Measurements from ENCODE around the gene CPSF2. TPM values are rescaled to one million over a fixed set of nuclear protein-coding genes. Genes with fewer than 3 reads are reported as not detected.

Gene CPSF2
- total and polyA plus RNA-seq, 4 donors, result 5.0 to 42.4 (median 22.4) TPM

DNA sequence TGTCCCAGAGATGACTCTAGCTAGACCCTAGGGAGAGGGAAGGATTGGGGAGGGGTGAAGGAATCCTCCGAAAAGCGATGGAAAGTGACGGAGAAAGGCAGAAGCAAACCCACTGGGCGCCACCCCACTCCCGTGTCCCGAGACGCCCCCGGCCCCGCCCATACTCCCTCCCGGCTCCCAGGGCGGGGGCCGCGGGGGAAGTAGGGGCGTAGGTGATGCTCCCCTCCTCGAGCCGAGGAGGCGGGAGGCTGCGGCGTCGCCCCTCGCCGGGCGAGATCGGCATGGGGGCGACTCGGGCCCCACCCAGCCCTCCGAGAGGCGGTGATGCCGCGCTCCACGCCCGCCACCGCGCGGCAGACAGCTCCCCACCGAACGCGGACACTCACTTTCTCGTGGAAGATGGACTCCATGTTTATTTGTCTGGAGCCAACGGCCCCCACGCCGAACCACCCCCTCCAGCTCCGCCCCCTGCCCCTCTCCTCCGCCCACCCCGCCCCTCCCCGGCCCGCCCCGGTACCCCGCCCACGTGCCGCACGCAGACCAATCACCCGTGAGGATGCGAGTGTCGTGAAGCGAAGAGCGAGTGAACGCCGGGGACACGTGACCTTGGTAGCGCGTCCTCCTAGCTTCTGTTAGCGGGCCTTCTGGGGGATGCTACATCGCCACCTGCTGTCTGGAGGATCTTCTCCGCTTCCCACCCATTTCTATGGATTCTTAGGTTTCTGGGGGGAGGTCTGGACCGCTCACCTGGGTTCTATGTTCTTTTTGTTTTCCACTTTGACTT is 15.4 kb upstream of the CPSF2 start, which contains the start of gene ATXN3:
Gene ATXN3, minus strand, starts transcription at position 440 of the 784 bp plus-strand sequence. Its CDS starts 30 bp downstream, at position 410.
- peak within 1 kb of the TSS; percentile 87 to 98 for H3K4me3 ChIP-seq (ENCODE audit: low read length in 2 of 2)
- H3K27ac ChIP-seq (ENCODE audit: low read depth in 1 of 2, low read length in 2 of 2), result peak within 1 kb of the TSS in 1 of 2 donors; percentile 99
- no peaks in the 10 kb centered on the region for H3K36me3 ChIP-seq (ENCODE audit: control insufficient read depth in 1 of 2, insufficient read depth in 2 of 2, low read length in 1 of 2)
- peak; percentile 97 for ATAC-seq (ENCODE audit: low FRiP score)
- H3K27me3 ChIP-seq (ENCODE audit: control insufficient read depth in 1 of 2, insufficient read depth in 2 of 2, low read length in 1 of 2), result no peaks in the 10 kb centered on the region
- WGBS, 2 donors, result 1% methylated on average over 43 to 66 of the region's 66 CpGs
- DNase-seq, result peak; percentile 98 to 99
- peaks cover 0 to 2% of the 10 kb centered on the region in 2 donors for H3K4me1 ChIP-seq (ENCODE audit: control insufficient read depth in 1 of 2, insufficient read depth in 2 of 2, low read length in 2 of 2)
- intact Hi-C loops (cut with DNase I), result no loop called here
- no peaks in the 10 kb centered on the region for H3K9me3 ChIP-seq (ENCODE audit: control insufficient read depth, low read length)

GRCh38 chr14:92108345-92109254 is 13.2 kb upstream of the CPSF2 start:
- Histone ChIP-seq H3K36me3 (ENCODE audit: control insufficient read depth in 1 of 2, insufficient read depth in 2 of 2, low read length in 1 of 2) (no peaks in the 10 kb centered on the region), H3K9me3 (ENCODE audit: control insufficient read depth, low read length) (no peaks in the 10 kb centered on the region), H3K27ac (ENCODE audit: low read depth in 1 of 2, low read length in 2 of 2) (no peak overlapping the region), H3K4me3 (ENCODE audit: low read length in 2 of 2) (no peak overlapping the region), H3K4me1 (ENCODE audit: control insufficient read depth in 1 of 2, insufficient read depth in 2 of 2, low read length in 2 of 2) (peaks cover 0 to 4% of the 10 kb centered on the region in 2 donors), H3K27me3 (ENCODE audit: control insufficient read depth in 1 of 2, insufficient read depth in 2 of 2, low read length in 1 of 2) (no peaks in the 10 kb centered on the region)
- WGBS, 2 donors, result 18 to 19% methylated on average over 11 of the region's 11 CpGs
- ATAC-seq (ENCODE audit: low FRiP score) (no peak), DNase-seq (no peak)
- intact Hi-C loops (cut with DNase I), result no loop called here

DNA sequence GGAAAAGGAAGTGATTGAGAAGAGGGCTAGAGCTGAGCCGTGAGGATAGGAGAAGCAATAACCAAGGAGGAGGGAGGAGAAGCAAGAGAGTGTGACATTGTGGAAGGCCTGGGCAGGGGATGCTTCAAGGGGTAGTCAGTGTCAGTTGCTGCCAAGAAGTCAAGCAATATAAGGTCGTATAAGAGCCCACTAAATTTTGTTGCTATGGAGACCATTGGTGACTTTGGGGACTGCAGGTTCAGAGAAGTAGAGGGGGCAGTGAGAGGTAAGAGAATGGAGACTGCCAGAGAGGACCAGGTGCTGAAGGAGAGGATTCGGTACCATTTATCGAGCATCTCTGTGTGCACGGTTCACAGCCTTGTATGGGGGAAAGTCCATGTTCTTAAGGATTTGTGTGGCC is 12.3 kb upstream of the CPSF2 start:
- Histone ChIP-seq H3K27ac (ENCODE audit: low read depth in 1 of 2, low read length in 2 of 2) (no peak overlapping the region), H3K27me3 (ENCODE audit: control insufficient read depth in 1 of 2, insufficient read depth in 2 of 2, low read length in 1 of 2) (no peaks in the 10 kb centered on the region), H3K9me3 (ENCODE audit: control insufficient read depth, low read length) (no peaks in the 10 kb centered on the region), H3K4me3 (ENCODE audit: low read length in 2 of 2) (no peak overlapping the region), H3K36me3 (ENCODE audit: control insufficient read depth in 1 of 2, insufficient read depth in 2 of 2, low read length in 1 of 2) (no peaks in the 10 kb centered on the region), H3K4me1 (ENCODE audit: control insufficient read depth in 1 of 2, insufficient read depth in 2 of 2, low read length in 2 of 2) (peaks cover 0 to 4% of the 10 kb centered on the region in 2 donors)
- WGBS, 2 donors, result 75 to 76% methylated on average over 5 of the region's 5 CpGs
- DNase-seq (no peak), ATAC-seq (ENCODE audit: low FRiP score) (no peak)
- intact Hi-C loops (cut with DNase I), result no loop called here

DNA sequence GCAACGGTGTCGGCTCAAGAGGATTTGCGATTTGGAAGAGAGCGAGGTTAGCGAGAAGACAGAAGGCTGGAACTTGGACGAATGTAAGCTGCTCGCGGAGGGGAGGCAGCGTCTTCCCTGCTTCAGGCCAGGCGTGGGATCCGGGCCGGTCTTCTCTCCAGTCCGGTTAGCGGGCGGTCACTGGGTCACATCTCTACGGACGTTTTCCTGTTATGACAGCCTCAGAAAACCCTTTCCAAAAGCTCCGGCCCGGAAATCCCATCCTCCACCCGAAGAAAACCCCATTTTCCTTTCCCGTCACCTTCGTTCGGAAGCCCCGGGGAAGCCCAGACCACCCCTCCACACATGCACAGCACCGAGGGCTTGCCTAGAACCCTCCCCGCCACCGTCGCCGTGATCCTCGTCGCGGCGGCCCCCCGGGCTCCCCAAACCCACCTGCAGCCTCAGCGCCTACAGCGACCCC is 531 bp upstream of the CPSF2 start:
- ATAC-seq (ENCODE audit: low FRiP score), result peak; percentile 69
- peak overlapping the region; percentile 71 to 82 for H3K4me3 ChIP-seq (ENCODE audit: low read length in 2 of 2)
- peak; percentile 63 to 80 for DNase-seq
- H3K27me3 ChIP-seq (ENCODE audit: control insufficient read depth in 1 of 2, insufficient read depth in 2 of 2, low read length in 1 of 2), result no peaks in the 10 kb centered on the region
- WGBS, 2 donors, result 0 to 1% methylated on average over 36 of the region's 36 CpGs
- H3K4me1 ChIP-seq (ENCODE audit: control insufficient read depth in 1 of 2, insufficient read depth in 2 of 2, low read length in 2 of 2), result peaks cover 0 to 3% of the 10 kb centered on the region in 2 donors
- no peaks in the 10 kb centered on the region for H3K9me3 ChIP-seq (ENCODE audit: control insufficient read depth, low read length)
- H3K27ac ChIP-seq (ENCODE audit: low read depth in 1 of 2, low read length in 2 of 2), result peak overlapping the region in 1 of 2 donors; percentile 87
- intact Hi-C loops (cut with DNase I), result loop anchor here in 1 of 2 donors (10.0 kb wide), 1 partner anchor 564 kb away; no protein-coding TSS in a partner anchor
- peaks cover 0 to 2% of the 10 kb centered on the region in 2 donors for H3K36me3 ChIP-seq (ENCODE audit: control insufficient read depth in 1 of 2, insufficient read depth in 2 of 2, low read length in 1 of 2)

GRCh38 chr14:92122351-92122677 is 545 bp downstream of the CPSF2 start:
- Histone ChIP-seq H3K4me3 (ENCODE audit: low read length in 2 of 2) (peak overlapping the region; percentile 71 to 82), H3K36me3 (ENCODE audit: control insufficient read depth in 1 of 2, insufficient read depth in 2 of 2, low read length in 1 of 2) (no peaks in the 10 kb centered on the region), H3K27ac (ENCODE audit: low read depth in 1 of 2, low read length in 2 of 2) (peak overlapping the region in 1 of 2 donors; percentile 81), H3K9me3 (ENCODE audit: control insufficient read depth, low read length) (no peaks in the 10 kb centered on the region), H3K27me3 (ENCODE audit: control insufficient read depth in 1 of 2, insufficient read depth in 2 of 2, low read length in 1 of 2) (no peaks in the 10 kb centered on the region), H3K4me1 (ENCODE audit: control insufficient read depth in 1 of 2, insufficient read depth in 2 of 2, low read length in 2 of 2) (no peaks in the 10 kb centered on the region)
- WGBS, 2 donors, result 0% methylated on average over 22 of the region's 22 CpGs
- intact Hi-C loops (cut with DNase I), result loop anchor here in 1 of 2 donors (10.0 kb wide), 1 partner anchor 562 kb away; no protein-coding TSS in a partner anchor
- peak; percentile 53 for ATAC-seq (ENCODE audit: low FRiP score)
- DNase-seq, result no peak

GRCh38 chr14:92122761-92123160 is 992 bp downstream of the CPSF2 start:
- intact Hi-C loops (cut with DNase I), result loop anchor here in 1 of 2 donors (10.0 kb wide), 1 partner anchor 562 kb away; no protein-coding TSS in a partner anchor
- ATAC-seq (ENCODE audit: low FRiP score) (no peak), DNase-seq (no peak)
- Histone ChIP-seq H3K36me3 (ENCODE audit: control insufficient read depth in 1 of 2, insufficient read depth in 2 of 2, low read length in 1 of 2) (no peaks in the 10 kb centered on the region), H3K9me3 (ENCODE audit: control insufficient read depth, low read length) (no peaks in the 10 kb centered on the region), H3K4me1 (ENCODE audit: control insufficient read depth in 1 of 2, insufficient read depth in 2 of 2, low read length in 2 of 2) (peaks cover 0 to 2% of the 10 kb centered on the region in 2 donors), H3K27ac (ENCODE audit: low read depth in 1 of 2, low read length in 2 of 2) (no peak overlapping the region), H3K27me3 (ENCODE audit: control insufficient read depth in 1 of 2, insufficient read depth in 2 of 2, low read length in 1 of 2) (no peaks in the 10 kb centered on the region), H3K4me3 (ENCODE audit: low read length in 2 of 2) (peak overlapping the region; percentile 71 to 82)
- 28 to 32% methylated on average over 9 of the region's 9 CpGs for WGBS, 2 donors

DNA sequence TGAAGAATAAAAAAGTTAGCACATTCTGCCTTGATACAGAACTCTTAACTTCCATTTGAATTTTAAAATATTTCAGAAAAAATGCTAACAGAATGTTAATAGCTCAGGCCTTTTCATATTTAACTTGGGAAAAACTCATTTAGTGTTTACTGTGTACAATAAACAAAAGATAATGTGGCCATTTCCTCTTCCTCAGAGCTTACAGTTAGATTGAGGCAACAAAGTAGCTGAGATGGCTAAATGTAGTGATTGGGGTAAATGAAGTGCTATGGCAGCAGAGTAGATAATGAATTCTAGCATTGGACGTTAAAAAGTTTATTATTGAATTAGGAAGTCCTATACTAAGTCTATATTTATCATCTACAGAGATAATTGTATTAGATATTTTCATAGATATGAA is 12.7 kb downstream of the CPSF2 start:
- no peaks in the 10 kb centered on the region for H3K4me1 ChIP-seq (ENCODE audit: control insufficient read depth in 1 of 2, insufficient read depth in 2 of 2, low read length in 2 of 2)
- H3K4me3 ChIP-seq (ENCODE audit: low read length in 2 of 2), result no peak overlapping the region
- intact Hi-C loops (cut with DNase I), result loop anchor here (2.0 to 10.0 kb wide), 4 partner anchors 322 to 650 kb away; no protein-coding TSS in a partner anchor
- no peaks in the 10 kb centered on the region for H3K27me3 ChIP-seq (ENCODE audit: control insufficient read depth in 1 of 2, insufficient read depth in 2 of 2, low read length in 1 of 2)
- DNase-seq (no peak), ATAC-seq (ENCODE audit: low FRiP score) (no peak)
- H3K27ac ChIP-seq (ENCODE audit: low read depth in 1 of 2, low read length in 2 of 2), result no peak overlapping the region
- H3K36me3 ChIP-seq (ENCODE audit: control insufficient read depth in 1 of 2, insufficient read depth in 2 of 2, low read length in 1 of 2), result peaks cover 0 to 2% of the 10 kb centered on the region in 2 donors
- 63 to 70% methylated on average over 1 of the region's 1 CpG for WGBS, 2 donors
- no peaks in the 10 kb centered on the region for H3K9me3 ChIP-seq (ENCODE audit: control insufficient read depth, low read length)

DNA sequence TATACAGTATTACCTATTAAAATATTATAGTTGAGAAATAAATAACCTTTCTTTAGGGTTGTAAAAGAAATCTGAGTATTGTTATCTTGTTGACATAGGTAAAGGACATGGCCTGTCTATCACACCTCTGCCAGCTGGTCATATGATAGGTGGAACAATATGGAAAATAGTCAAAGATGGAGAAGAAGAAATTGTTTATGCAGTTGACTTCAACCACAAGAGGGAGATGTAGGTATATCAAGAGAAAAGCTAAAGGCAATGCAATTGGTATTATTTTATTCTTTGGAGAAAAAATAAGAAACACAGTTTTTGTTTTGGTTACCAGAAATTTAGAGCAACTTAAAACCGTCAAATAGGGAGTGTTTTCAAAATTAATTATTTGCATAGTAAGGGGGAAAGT is 13.5 kb downstream of the CPSF2 start:
- Histone ChIP-seq H3K9me3 (ENCODE audit: control insufficient read depth, low read length) (no peaks in the 10 kb centered on the region), H3K27me3 (ENCODE audit: control insufficient read depth in 1 of 2, insufficient read depth in 2 of 2, low read length in 1 of 2) (no peaks in the 10 kb centered on the region), H3K4me3 (ENCODE audit: low read length in 2 of 2) (no peak overlapping the region), H3K36me3 (ENCODE audit: control insufficient read depth in 1 of 2, insufficient read depth in 2 of 2, low read length in 1 of 2) (peaks cover 0 to 2% of the 10 kb centered on the region in 2 donors), H3K27ac (ENCODE audit: low read depth in 1 of 2, low read length in 2 of 2) (no peak overlapping the region), H3K4me1 (ENCODE audit: control insufficient read depth in 1 of 2, insufficient read depth in 2 of 2, low read length in 2 of 2) (no peaks in the 10 kb centered on the region)
- intact Hi-C loops (cut with DNase I), result loop anchor here (2.0 to 10.0 kb wide), 2 partner anchors 322 to 650 kb away; no protein-coding TSS in a partner anchor
- DNase-seq, result no peak
- WGBS, 2 donors, result 3 to 7% methylated on average over 1 of the region's 1 CpG
- ATAC-seq (ENCODE audit: low FRiP score), result no peak

All from aorta (tissue), 5 donors.